ENCODE data around the gene KIF26B.

Gene KIF26B

DNA sequence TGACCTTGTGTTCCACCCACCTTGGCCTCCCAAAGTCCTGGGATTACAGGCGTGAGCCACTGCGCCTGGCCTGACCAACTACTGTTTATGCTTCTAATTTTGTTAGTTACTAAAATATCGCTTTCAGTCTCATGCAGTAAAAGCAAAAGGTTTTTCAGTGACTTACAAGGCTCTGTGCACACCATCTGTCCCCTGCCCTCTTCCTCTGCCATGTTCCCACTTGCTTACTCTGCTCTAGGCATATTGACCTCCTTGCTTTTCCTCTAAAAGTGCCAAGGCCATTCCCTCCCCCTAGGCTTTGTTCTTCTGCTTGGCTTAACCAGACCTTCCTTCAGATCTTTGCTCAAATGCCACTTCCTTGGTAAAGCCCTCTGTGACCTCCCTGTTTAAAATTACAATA lies 276.9 kb downstream of the KIF26B start:
- DNase-seq (ENCODE audit: low read depth) = no peak

DNA sequence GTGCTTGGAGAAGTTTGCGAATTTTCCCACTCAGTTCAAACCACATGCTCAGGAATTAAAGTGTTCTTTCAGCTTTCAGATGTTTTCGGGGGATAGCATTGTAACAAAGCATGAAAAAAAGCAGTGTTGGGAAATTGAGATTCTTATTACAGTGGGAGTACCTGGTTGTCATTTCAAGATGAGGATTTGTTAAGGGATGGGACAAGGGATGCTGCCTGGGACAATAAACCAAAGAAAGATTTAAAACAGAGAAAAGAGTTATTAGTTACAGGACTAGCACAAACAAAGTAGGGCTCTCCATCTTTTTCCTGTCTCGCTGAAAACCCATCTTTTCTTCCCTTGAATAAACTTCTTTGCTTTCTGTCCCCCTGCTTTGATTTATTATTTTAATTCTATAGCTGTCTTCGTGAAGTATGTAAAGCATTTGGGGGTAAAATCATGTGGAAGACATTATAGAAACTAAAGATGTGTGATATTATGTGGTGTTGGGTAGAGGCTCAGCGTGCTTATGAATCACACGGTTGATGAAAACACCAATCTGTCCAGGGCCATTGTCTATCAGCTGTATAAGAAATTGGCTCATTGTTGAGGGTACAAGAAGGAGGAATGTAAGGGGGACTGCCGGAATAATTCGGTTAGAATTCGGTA lies 277.6 kb downstream of the KIF26B start:
- no peak for DNase-seq (ENCODE audit: low read depth)

DNA sequence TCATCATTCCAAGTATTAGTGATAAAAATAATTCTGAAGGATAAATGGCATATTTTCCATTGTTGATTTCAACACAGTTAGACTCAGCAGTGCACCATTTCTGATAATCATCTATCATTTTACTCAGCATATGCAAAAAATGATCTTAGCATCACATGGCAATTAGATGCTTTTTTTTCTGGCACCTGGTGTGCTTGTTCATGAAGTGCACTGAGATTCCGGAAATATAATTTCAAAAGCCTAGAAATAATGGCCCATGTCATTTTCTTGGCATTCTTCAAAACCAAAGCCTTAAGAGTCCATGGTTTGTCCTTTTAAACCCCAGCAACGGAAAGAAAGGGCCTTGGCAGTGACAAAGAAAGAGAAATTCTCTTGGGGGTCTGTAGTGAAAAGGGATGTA lies 278.8 kb downstream of the KIF26B start:
- no peak for DNase-seq (ENCODE audit: low read depth)

DNA sequence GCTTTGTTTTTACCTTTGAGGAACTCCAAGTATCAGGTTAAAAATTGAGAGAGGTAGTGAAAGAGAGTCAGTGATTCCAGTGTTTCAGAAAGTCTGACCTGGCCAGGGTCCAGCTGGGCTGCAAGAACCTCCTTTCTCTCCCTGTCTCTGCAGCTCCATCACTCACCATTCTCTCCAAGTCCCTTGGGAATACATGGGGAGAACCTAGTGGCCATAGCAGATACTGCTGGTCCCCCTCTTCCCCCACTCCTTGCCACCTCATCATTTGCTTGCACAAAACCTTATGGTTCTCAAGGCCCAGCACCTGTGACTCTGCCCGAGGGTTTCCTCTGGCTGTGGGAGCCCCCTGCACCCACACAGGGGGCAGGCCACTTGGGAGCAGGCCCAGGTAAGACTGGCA lies 279.5 kb downstream of the KIF26B start:
- DNase-seq (ENCODE audit: low read depth) = no peak

DNA sequence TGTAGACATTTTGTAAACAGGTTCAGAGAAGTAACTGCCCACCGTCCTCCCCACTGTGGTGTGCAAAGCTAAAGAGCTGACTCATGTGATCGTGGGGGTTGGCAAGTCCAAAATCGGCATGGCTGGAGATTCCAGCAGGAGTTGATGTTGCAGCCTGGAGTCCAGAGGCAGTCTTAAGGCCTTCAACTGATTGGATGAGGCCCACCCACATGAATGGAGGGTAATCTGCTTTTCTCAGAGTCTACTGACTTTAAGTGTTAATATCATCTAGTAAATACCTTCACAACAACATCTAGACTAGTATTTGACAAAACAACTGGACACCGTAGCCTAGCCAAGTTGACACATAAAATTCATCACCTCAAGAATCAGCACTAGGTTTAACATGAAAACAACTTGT lies 281.6 kb downstream of the KIF26B start:
- no peak for DNase-seq (ENCODE audit: low read depth)

DNA sequence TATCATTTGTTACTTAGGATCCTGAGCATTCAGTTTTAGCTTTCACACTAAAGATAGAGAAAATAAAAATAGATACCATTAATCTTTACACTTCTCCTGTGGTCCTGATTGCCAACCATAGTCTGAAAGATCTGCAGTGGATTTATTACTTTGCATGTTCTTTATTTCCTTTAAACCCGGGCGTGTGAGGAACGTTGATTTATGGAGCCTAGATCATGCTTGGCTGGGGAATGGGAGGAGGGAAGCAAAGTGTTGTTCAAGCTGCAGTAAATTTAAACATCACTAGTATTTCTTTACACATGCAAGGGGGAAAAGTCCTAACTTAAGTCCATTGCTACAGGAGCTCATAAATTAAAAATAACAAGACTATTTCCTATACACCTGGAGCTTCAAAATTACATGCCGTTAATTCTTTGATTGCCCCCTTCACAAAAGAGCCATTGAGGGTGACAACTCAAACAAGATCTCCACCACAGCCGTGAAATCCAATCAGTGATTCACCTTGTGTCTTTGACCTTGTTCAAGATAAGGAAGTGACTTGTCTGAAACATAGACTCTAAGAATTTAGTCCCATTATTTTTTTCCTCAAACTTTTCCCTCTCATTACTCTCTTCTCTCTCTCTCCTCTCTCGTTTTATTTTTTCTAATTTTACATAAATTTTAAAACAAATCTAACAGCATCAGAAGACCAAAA lies 282.7 kb downstream of the KIF26B start:
- DNase-seq (ENCODE audit: low read depth) = no peak

DNA sequence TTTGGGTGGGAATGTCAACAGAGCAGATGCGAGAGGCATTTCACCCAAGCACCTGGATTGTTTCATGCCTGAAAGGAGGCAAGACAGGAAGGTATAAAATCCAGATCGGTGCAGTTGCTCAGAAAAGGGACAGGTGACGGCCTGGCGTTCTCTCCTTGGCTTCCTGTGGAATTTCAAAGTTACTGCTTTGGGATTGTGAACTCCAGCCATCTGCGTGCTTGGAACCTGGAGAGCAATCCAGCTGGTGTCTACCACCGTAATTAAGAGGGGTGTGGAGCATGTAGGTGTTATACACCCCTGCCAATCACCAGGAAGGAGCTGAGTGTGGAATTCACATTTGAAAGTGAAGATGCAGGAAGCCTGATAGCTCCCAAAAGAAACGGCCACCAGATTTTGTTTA lies 286.1 kb downstream of the KIF26B start:
- DNase-seq (ENCODE audit: low read depth) = no peak

DNA sequence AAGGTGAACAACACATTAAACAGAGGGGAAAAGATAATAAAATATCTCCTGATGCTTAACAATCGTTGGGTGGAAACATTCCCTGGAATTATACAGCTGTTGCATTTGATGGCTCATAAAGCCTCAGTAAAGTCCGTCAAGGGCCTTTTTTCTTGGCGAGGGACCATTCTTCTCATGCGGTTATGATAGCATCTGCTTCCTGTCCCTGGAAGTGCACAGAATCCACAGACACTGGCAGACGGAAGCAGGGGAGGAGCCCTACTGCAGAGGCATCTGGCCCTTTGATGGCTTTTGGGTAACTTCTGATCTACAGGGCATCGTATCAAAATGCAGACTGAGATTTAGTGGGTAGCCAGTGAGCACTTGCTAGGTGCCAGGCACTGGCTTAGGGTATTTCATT lies 286.9 kb downstream of the KIF26B start:
- DNase-seq (ENCODE audit: low read depth) = no peak

DNA sequence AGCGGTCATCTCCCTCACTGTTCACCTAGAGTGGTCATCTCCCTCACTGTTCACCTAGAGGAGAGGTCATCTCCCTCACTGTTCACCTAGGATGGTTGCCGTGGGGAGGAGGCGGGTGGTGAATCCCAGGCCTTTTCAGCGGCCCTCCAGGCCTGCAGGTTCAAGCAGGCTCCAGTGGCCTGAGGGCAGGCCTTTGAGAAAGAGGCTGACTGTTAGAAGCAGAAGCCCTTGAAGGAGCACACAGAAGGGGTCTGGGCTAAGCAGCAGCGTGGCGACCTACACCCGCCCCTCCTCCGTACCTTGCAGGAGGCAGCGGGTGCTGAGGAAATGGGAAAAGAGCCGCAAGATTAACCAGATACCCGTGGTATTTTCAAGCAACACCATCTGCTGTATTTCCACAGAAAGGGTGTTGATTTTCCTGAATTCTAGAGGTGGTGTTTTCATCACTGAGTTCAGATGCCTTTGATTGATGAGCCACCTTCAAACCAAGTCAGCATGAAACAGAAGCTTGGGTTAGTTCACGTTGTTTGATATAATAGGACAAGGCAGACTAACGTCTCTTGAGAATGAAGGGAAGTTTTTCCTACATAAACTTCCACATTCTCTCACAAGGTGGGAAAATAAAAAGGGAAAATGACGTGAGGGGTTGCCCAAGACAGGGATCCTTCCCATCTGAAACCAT lies 289.5 kb downstream of the KIF26B start:
- no peak for DNase-seq (ENCODE audit: low read depth)

DNA sequence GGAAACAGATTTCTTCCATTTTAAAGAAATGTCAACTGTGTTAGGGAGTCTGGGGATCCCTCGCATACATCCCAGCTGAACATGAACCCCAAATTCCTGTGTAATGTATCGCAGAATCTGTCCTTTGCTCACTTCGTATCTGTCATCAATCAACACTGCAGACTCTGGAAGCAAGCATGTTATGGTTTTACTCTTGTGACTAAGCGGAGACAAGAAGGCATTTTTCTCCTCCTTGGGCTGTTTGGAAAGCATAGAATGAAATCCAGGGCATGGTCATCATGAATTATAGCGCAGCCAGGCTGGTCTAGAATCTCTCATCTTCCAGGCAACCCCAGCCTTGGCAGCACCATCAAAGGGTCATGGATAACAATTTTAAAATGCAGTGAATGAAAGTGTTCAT lies 290.2 kb downstream of the KIF26B start:
- no peak for DNase-seq (ENCODE audit: low read depth)

DNA sequence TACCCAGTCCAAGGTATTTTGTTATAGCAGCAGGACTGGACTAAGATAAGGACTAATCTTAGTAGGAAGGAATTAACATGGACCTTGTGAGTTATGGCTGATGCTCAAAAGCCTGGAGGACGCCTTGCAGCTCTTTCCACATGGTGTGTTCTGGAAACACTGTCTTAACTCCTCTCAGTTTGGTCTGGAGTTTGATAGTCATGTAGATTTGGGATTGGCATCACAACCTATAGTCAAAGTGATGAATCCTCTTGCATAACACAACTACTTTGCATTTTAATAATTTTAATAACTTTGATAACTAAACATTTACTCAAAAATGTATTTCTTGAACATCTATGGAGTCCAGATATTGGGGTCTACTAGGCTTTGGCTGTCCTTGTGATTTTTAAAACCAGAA lies 293.7 kb downstream of the KIF26B start:
- DNase-seq (ENCODE audit: low read depth) = no peak

DNA sequence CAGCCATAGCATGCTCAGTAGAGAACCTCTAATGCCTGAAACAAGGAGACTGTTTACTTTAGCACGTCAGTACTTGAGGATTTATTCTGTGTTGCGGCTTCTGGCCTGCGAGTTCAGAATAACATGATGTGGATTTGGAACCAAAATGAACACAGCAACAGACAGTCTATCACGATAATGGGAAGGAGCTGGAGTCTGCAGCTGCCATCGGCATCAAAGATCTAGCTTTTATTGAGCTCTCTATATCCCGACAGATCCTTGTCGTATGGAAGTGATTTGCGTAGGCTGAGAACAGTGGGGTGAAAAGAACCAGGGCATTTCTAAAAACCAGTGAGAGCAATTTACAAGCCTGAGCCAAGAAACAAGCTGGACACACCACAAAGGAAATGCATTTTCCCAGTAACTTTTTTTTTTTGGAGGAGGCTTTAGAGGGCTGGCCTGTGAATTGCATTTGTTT lies 294.2 kb downstream of the KIF26B start:
- DNase-seq (ENCODE audit: low read depth) = no peak

DNA sequence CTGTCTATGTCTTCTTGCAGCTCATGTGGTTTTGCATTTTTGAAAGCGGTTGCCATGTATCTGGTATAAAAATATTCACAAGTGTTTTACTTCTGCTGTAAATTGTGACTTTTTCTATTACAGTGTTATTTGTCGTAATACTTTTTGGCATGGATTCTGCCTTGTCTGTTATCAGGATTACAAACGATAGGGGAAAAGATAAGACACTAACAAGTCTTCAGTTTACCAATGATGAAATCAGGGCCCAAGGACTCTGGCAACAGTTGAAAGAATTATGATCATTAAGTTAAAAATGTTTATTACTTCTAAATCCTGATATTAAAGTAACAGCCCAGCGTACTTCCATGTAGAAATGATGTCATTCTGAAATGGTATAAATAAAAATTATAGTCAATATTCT lies 298.8 kb downstream of the KIF26B start:
- no peak for DNase-seq (ENCODE audit: low read depth)

DNA sequence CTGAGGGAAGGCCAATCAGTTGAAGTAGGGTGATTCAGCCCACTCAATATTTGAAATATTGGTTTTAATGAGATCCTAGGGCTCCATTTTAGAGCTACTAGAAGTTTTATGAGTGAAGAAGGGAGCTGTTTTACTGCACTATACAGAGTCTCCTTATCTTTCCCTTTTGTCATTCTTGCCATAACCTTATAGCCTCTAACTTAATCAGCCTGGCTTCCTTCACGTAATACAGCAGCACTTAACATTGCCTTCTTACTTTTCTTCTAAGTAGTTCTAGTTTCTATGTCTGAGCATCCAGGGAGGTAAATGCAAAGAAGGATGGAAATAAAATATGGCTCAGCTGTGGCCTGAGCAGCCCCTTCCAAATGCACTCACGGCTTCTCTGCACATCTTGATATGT lies 299.3 kb downstream of the KIF26B start:
- no peak for DNase-seq (ENCODE audit: low read depth)

DNA sequence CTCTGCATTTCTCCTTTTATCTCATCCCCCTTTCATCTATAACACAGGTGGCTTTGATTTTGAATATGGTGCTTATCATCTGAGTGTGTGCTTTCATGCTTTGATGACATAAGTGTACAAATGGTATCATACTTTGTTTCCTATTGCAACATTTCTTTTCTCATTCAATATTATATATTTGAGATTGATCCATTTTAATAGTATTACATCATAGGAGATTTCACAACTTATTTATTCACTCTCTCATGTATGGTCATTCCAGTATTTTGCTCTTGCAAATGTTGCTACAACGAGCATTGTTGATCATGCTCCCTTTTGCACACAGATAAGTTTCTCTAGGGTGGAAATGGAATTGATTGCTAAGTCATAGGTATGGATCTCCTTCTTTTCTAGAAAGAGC lies 302.8 kb downstream of the KIF26B start:
- DNase-seq (ENCODE audit: low read depth) = no peak

DNA sequence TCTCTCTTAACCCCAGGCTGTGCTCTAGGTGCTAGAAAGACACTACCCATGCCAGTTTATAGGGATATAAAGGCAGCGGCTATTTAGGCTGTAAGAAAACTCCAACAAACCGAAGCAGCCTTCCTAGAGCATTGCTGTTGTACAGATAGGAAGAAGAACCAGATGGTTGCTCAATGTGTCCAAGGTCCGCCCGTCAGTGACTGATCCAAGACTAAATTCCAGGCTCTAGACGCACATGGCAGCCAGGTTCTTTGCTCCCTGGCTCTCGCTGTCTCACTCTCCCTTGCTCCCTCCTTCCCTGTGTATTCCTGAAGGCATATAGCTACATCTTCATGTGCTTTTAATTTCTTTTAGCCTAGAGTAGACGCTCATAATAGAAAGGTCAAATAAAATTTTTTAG lies 303.4 kb downstream of the KIF26B start:
- DNase-seq (ENCODE audit: low read depth) = no peak

DNA sequence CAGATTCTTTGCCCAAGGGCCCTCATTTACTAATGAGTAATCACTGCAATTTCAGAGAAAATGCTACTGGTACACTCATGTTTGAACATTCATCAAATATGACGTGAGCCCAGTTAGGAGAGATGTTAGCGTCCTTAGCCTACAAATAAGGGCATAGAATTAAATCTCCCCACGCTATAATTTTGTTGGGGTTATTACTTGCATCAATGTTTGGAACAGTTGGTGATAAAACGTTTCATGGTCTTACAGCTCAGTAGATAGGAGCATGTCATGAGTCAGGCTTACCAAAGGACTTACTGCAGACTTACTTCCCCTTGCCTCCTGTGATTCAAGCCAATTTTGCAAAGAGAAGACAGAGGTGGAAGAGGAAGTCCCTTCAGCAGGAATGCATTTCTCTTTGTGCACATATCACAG lies 304.0 kb downstream of the KIF26B start:
- DNase-seq (ENCODE audit: low read depth) = no peak

DNA sequence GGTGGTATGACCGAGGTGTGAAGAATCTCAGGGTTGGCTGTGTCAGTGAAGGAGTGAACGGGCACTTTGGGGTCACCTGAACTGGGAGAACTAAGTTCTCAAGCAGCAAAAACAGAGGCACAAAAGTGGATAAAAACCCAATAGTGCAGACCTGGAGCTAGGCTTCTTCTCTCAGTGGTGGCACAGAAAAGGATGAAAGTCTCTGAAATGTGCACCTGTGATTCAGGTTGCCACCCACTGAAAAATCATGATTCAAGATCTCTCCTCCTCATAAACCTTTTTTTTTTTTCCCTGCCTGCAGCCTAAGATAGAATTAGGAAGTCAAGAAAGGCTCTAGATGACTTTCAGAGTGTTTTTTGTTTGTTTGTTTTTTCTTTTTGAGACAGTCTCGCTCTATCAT lies 304.8 kb downstream of the KIF26B start:
- DNase-seq (ENCODE audit: low read depth) = no peak

DNA sequence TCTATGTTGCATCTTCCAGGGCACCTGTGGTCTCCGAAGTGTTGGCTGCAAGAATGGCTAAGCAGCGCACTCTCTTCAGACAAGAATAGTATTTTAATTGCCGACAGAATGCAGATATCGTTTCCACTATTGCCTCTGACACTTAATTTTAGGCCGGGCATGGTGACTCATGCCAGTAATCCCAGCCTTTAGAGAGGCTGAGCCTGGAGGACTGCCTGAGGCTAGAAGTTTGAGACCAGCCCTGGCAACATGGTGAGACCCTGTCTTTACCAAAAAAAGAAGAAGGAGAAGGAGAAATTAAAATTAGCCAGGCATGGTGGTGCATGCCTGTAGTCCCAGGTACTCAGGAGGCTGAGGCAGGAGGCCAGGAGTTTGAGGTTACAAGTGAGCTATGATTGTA lies 306.9 kb downstream of the KIF26B start:
- DNase-seq (ENCODE audit: low read depth) = no peak

DNA sequence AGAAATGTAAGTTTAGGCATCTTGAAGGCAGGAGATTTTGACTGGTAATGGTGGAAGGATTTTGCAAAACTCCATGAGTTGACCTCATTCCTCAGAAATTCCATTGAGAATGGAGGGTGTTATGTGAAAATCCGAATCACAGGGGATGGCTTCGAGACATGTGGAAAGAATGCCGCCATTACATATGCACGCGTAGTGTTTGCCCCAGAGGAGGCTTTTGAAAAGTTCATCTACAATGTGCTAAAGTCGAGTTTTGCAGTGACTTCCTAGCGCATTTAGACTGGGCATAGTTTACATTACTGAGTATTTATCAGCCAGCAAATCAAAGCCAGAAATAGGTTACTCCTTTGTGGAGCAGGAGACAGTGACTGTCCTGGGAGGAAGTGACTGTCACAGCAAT lies 307.4 kb downstream of the KIF26B start:
- no peak for DNase-seq (ENCODE audit: low read depth)

DNA sequence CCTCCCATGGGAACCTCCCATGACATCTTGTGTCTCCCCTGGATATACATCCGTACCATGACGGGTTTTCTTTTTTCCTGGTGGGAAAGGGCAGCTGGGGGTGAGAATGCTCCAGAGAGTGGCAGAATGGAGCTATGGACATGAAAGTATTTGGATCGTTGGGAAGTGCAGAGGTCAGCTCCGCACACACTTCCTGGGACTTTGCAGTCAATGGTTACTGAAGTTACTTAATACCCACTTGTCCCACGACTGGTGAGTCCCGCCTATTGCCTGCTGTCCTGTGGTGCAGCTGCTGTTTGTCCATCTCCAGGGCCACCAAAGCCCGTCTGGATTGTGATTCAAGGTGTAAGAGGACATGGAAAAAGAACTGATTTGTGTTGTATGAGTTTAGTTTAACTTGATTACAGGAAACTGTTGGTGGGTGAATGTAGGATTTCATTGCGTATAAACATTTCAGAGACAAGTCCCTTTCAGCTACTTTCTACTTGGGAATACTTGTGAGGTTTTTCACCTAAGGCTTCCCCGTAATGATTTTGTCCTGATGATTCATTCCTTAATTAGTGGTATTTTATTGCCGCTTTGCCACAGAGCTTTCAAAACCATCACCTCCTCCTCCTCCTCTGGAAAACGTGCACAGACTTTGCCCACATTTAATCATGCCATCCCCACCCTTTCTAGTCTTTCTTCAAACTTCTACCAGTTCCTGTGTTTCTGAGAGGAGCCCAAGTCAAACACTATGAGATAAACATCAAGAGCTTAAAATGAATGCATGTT lies 308.8 kb downstream of the KIF26B start:
- DNase-seq (ENCODE audit: low read depth) = no peak

DNA sequence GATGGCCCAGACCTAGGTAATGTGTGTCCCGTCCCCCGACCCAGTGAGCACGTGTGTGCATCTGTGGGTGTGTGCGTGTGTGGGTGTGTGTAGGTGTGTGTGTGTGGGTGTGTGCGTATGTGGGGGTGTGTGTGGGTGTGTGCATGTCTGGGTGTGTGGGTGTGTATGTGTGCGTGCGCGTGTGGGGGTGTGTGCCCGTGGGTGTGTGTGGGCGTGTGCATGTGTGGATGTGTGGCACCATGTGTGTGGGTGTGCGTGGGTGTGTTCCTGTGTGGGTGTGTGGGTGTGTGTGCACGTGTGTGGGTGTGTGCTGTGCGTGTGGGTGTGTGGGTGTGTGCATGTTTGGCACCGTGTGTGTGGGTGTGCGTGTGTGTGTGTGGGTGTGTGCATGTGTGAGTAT lies 309.5 kb downstream of the KIF26B start:
- DNase-seq (ENCODE audit: low read depth) = no peak

DNA sequence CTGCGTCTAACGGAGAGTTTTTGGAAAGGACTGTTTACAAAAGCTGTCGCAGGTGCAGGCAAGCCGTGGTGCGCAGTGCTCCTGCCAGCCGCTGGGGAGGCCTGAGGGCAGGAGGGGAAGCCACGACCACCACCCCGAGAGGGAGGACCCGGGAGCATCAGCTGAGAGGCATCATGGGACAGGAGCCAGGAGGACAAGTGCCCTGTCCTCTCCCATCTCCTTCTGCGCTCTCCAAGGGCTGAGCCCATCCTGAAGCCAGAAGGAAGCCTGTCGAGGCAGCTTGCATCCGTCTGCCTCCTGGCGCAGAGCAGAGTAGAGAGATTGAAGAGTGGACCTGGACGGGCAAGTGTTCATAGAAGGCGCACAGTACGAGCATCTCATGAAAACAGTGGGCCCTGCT lies 310.9 kb downstream of the KIF26B start:
- no peak for DNase-seq (ENCODE audit: low read depth)
